ENCODE results near the gene BMERB1.
"Not testable (repeated sequence)": the region's sequence is repeated elsewhere in the genome, so short reads cannot be mapped to it uniquely, and the experiment has no call there.

The BMERB1 gene

DNA sequence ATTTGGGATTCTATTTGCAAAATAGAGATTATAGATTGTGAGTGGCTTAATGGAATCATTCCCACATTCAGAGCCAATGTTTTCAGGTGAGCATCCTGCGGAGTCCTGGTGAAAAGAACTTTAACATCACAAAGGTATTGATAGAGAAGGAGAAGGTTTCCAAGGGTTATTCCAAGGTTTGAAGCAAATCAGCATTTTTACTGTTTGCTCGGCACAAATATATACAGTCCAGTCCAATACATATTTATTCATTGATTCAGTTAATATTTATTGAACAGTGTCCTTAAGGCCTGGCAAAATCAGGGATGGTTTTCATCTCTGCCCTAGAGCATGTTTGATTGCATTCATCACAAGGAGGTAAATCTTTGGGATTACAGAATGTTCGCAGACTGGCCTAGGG, 32.4 kb upstream of the BMERB1 start:
- TF ChIP-seq CTCF (IDR thresholded peaks at IDR 0.05; ENCODE audit: insufficient read depth, low read depth, low read length, missing control alignments): no peak
- no peak for DNase-seq (ENCODE audit: low read depth)
- no peak overlapping the region for H3K4me3 ChIP-seq (ENCODE audit: low read length)

DNA sequence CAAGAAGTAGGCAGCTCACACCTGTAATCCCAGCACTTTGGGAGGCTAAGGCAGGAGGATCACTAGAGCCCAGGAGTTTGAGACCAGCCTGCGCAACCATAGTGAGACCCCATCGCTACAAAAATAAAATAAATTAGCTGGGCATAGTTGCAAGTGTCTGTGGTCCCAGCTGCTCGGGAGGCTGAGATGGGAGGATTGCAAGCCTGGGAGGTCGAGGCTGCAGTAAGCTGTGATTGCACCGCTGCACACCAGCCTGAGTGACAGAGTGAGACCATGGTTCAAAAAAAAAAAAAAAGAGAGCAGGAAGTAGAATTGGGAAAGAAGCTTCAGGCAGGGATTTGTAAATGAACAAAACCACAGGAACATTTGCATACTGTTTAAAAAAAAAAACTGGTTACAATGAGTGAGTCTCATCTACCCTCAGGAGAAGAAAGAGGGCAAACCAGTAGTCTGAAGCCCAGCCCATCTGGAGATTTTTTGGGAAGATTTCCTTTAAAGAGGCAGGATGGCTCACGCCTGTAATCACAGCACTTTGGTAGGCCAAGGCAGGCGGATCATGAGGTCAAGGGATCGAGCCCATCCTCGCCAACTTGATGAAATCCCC, 30.9 kb upstream of the BMERB1 start:
- TF ChIP-seq CTCF (IDR thresholded peaks at IDR 0.05; ENCODE audit: insufficient read depth, low read depth, low read length, missing control alignments): no peak
- DNase-seq (ENCODE audit: low read depth): peak; percentile 86
- no peak overlapping the region for H3K4me3 ChIP-seq (ENCODE audit: low read length)

DNA sequence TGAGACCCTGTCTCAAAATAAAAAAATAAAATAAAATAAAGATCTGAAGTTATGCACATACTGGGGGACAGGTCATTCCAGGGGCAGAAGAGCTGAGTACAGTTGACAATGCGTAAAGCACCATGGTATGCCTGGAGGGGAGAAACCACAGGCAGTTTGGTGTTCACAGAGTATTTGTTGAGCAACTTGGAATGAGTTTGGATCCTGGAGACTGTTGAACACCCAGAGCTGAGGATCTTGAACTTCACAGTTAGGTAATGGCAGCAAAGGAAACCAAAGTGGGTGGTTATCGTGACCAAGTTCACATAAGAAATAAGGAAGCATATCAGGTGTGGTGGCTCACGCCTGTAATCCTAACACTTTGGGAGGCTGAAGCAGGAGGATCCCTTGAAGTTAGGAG, 30.3 kb upstream of the BMERB1 start:
- peak; percentile 10 for DNase-seq (ENCODE audit: low read depth)
- H3K4me3 ChIP-seq (ENCODE audit: low read length): not testable (repeated sequence)

DNA sequence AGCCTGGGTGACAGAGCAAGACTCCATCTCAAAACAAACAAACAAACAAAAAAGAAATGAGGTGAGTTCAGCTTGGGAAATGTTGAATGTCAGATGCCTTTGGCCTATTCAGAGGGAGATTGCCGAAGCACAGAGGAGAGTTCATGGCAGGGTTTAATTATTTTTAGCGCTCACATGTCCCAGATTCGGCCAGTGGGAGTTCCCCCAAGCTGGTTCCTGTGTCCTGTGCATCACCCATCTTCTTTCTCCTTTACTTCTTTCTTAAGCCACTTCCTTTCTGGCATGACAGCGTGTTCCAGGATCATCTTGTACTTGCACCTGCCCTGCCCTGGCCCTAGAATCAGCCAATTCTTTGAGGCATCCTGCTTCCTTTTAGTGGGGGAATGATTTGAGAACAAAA, 29.6 kb upstream of the BMERB1 start:
- H3K4me3 ChIP-seq (ENCODE audit: low read length): no peak overlapping the region
- peak; percentile 40 for DNase-seq (ENCODE audit: low read depth)
- TF ChIP-seq CTCF (IDR thresholded peaks at IDR 0.05; ENCODE audit: insufficient read depth, low read depth, low read length, missing control alignments): no peak

DNA sequence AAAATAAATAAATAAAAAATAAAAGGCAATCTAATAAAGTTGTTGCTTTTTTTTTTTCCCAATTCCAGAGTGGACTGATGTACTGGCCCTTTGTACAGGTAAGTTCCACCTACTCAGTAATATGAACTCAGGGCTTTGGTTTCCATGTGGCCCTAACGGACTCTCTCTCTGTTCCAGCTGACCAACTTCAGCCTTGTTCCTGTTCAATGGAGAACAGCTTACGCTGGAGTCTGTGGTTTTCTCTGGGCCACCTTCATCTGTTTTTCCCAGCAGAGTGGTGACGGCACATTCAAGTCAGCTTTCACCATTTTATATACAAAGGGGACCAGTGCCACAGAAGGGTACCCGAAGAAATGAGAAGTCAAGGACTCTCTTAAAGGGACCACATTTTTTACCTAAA, 26.6 kb upstream of the BMERB1 start:
- DNase-seq (ENCODE audit: low read depth); H3K4me3 ChIP-seq (ENCODE audit: low read length): not testable (repeated sequence)

DNA sequence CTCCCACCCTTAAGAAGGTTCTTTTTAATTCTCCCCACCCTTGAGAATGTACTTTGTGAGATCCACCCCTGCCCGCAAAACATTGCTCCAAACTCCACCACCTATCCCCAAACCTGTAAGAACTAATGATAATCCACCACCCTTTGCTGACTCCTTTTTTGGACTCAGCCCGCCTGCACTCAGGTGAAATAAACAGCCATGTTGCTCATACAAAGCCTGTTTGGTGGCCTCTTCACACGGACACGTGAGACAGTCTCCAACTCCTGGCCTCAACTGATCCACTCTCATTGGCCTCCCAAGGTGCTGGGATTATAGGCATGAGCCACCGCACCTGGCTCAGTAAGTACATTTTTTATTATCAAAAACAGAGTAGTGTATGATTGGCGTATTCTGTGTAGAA, 24.9 kb upstream of the BMERB1 start:
- not testable (repeated sequence) for DNase-seq (ENCODE audit: low read depth); H3K4me3 ChIP-seq (ENCODE audit: low read length)

- TF ChIP-seq CTCF (IDR thresholded peaks at IDR 0.05; ENCODE audit: insufficient read depth, low read depth, low read length, missing control alignments): no peak
- peak; percentile 74 for DNase-seq (ENCODE audit: low read depth)
- no peak overlapping the region for H3K4me3 ChIP-seq (ENCODE audit: low read length)
Observed at GRCh38 chr16:15415511-15415985, 18.8 kb upstream of the BMERB1 start.

DNA sequence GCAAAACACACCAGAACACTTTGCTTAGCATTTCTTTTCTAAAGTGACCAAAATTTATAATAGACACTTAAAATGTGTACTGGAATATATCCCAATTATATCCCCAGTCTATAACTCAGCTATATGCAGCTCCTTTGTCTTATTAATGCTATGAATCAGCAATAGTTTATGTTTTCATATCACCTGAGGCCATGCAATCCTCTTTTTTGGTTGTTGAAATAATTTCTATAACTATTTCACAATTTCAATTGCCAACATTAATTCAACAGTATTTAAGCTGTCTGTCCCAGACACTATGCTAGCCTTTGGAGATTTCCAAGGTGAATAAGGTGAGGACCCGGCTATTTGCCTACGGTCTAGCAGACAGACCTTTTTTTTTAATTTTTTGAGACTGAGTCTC, 17.2 kb upstream of the BMERB1 start:
- DNase-seq (ENCODE audit: low read depth): peak; percentile 35
- TF ChIP-seq CTCF (IDR thresholded peaks at IDR 0.05; ENCODE audit: insufficient read depth, low read depth, low read length, missing control alignments): no peak
- no peak overlapping the region for H3K4me3 ChIP-seq (ENCODE audit: low read length)

- no peak overlapping the region for H3K4me3 ChIP-seq (ENCODE audit: low read length)
- no peak for DNase-seq (ENCODE audit: low read depth)
- no peak for TF ChIP-seq CTCF (IDR thresholded peaks at IDR 0.05; ENCODE audit: insufficient read depth, low read depth, low read length, missing control alignments)
Observed at GRCh38 chr16:15418206-15418605, 16.2 kb upstream of the BMERB1 start.

GRCh38 chr16:15421696-15422095, 12.7 kb upstream of the BMERB1 start:
- DNase-seq (ENCODE audit: low read depth); H3K4me3 ChIP-seq (ENCODE audit: low read length): not testable (repeated sequence)
